ENCODE results near the gene UGT2B15. TPM values are rescaled to one million over a fixed set of nuclear protein-coding genes. Genes with fewer than 3 reads are reported as not detected.
"Not testable (repeated sequence)": the region's sequence is repeated elsewhere in the genome, so short reads cannot be mapped to it uniquely, and the experiment has no call there.

UGT2B15 gene
- total RNA-seq, 1 donor from 2014 or later = not detected

DNA sequence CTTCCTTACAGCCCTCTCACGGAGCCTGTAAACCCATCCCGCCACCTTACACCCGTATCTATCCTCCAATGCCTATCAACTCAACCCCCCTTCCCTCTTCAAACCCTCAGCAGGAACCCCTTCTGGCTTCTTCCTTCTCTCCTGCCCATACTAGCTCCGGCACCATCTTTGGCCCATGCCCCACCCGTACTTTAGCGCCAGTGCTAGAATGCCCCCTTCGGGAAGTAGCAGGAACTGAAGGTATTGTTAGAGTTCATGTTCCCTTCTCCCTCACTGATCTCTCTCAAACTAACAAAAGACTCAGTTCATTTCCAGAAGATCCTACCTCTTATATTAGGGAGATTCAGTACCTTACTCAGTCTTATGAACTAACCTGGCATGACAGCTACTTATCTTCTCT is 2.7 kb upstream of the UGT2B15 start:
- DNase-seq (ENCODE audit: low spot score) = no peak
- no peaks in the 10 kb centered on the region for H3K4me1 Mint-ChIP-seq (ENCODE audit: low read depth)
- H3K27me3 Mint-ChIP-seq (ENCODE audit: low read depth) = peaks cover 3% of the 10 kb centered on the region
- TF ChIP-seq, protein P1, sequence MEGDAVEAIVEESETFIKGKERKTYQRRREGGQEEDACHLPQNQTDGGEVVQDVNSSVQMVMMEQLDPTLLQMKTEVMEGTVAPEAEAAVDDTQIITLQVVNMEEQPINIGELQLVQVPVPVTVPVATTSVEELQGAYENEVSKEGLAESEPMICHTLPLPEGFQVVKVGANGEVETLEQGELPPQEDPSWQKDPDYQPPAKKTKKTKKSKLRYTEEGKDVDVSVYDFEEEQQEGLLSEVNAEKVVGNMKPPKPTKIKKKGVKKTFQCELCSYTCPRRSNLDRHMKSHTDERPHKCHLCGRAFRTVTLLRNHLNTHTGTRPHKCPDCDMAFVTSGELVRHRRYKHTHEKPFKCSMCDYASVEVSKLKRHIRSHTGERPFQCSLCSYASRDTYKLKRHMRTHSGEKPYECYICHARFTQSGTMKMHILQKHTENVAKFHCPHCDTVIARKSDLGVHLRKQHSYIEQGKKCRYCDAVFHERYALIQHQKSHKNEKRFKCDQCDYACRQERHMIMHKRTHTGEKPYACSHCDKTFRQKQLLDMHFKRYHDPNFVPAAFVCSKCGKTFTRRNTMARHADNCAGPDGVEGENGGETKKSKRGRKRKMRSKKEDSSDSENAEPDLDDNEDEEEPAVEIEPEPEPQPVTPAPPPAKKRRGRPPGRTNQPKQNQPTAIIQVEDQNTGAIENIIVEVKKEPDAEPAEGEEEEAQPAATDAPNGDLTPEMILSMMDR (IDR thresholded peaks at IDR 0.05) = no peak
- H3K9me3 Mint-ChIP-seq (ENCODE audit: low read depth) = peaks cover 18% of the 10 kb centered on the region
- no peaks in the 10 kb centered on the region for H3K36me3 Mint-ChIP-seq (ENCODE audit: low read depth)
- H3K4me3 Mint-ChIP-seq (ENCODE audit: unreplicated experiment) = no peak overlapping the region
- H3K27ac Mint-ChIP-seq (ENCODE audit: unreplicated experiment) = no peak overlapping the region

DNA sequence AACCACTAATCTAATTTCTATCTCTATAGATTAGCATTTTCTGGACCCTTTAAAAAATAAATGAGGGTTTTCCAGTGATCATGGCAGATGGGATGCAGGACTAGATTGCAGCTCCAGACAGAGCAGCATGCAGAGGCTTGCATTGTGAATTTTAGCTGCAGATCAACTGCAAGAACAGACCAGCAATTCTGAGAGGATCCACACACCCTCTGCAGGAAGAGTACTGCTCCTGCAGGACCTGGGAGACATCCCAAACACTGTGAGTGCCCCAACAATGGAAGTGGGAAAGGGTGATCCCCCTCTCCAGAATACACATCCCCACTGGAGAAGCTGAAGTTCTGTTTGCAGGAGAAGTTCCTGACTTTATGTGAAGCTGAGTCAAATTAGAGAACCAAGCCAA is 765 bp upstream of the UGT2B15 start:
- H3K36me3 Mint-ChIP-seq (ENCODE audit: low read depth); H3K27me3 Mint-ChIP-seq (ENCODE audit: low read depth); DNase-seq (ENCODE audit: low spot score); H3K4me1 Mint-ChIP-seq (ENCODE audit: low read depth); H3K4me3 Mint-ChIP-seq (ENCODE audit: unreplicated experiment); H3K27ac Mint-ChIP-seq (ENCODE audit: unreplicated experiment): not testable (repeated sequence)
- H3K9me3 Mint-ChIP-seq (ENCODE audit: low read depth) = peaks cover 16% of the 10 kb centered on the region

GRCh38 chr4:68668537-68669163 is 1.8 kb downstream of the UGT2B15 start:
- H3K4me3 Mint-ChIP-seq (ENCODE audit: unreplicated experiment); H3K27ac Mint-ChIP-seq (ENCODE audit: unreplicated experiment); H3K27me3 Mint-ChIP-seq (ENCODE audit: low read depth); DNase-seq (ENCODE audit: low spot score); H3K9me3 Mint-ChIP-seq (ENCODE audit: low read depth); H3K4me1 Mint-ChIP-seq (ENCODE audit: low read depth); H3K36me3 Mint-ChIP-seq (ENCODE audit: low read depth): not testable (repeated sequence)

DNA sequence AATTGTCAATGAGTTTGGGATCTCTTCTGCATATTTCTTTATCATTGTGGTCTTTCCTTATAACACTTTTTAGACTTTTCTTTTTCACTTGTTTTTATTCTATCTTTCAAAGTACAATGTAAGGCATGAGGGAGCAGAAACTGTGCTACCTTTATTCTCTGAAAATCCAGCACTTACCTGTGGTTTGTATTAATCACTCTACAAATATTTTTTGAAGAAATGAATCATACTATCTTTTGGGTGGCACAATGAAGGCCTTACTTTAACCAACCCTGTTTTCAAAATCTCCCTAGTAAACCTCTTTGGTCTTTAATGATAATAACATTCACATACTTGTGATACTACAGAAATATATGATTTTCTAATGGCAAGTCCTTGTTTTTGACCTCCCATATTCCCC is 2.9 kb downstream of the UGT2B15 start:
- not testable (repeated sequence) for H3K4me1 Mint-ChIP-seq (ENCODE audit: low read depth); H3K36me3 Mint-ChIP-seq (ENCODE audit: low read depth); H3K27me3 Mint-ChIP-seq (ENCODE audit: low read depth); DNase-seq (ENCODE audit: low spot score); H3K4me3 Mint-ChIP-seq (ENCODE audit: unreplicated experiment); H3K27ac Mint-ChIP-seq (ENCODE audit: unreplicated experiment); H3K9me3 Mint-ChIP-seq (ENCODE audit: low read depth)

- not testable (repeated sequence) for DNase-seq (ENCODE audit: low spot score); H3K9me3 Mint-ChIP-seq (ENCODE audit: low read depth); H3K27ac Mint-ChIP-seq (ENCODE audit: unreplicated experiment); H3K36me3 Mint-ChIP-seq (ENCODE audit: low read depth); H3K4me1 Mint-ChIP-seq (ENCODE audit: low read depth); H3K27me3 Mint-ChIP-seq (ENCODE audit: low read depth); H3K4me3 Mint-ChIP-seq (ENCODE audit: unreplicated experiment)
These were observed 5.7 kb downstream of the UGT2B15 start for GRCh38 chr4:68664721-68665120.

DNA sequence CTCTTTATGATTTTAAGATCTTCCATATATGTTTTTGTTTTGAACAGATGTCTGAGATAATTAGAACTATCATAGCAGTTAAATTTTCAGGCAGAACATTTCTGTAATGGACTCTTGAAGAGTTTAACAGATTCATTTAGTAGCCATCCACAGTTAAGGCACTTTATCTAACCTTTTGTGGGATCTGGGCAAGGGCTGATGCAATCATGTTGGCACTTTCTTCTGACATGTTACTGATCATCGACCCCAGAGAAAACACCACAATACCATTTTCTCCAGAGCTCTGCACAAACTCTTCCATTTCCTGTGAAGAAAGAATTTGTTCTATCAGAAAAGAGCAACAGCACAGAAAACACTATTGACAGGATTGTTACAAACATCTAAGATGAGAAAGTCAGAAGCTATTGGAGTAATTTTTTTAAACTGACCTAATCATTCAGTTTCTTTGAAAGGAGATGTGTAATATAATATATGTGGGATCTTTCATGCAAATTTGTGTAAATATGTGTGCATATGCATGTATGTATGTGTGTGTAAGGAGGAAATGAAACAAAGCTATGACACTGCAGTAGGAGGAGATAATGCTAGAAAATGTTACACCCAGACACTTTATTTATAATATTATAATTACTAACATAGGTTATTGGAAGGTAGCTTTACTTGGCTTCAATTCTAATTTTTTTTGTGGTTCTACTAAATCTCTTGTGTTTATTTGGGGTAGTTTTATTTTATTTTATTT is 7.4 kb downstream of the UGT2B15 start:
- not testable (repeated sequence) for H3K4me3 Mint-ChIP-seq (ENCODE audit: unreplicated experiment); H3K27me3 Mint-ChIP-seq (ENCODE audit: low read depth); H3K4me1 Mint-ChIP-seq (ENCODE audit: low read depth); DNase-seq (ENCODE audit: low spot score); H3K27ac Mint-ChIP-seq (ENCODE audit: unreplicated experiment); H3K9me3 Mint-ChIP-seq (ENCODE audit: low read depth); H3K36me3 Mint-ChIP-seq (ENCODE audit: low read depth)

GRCh38 chr4:68658672-68659071 is 11.8 kb downstream of the UGT2B15 start:
- H3K36me3 Mint-ChIP-seq (ENCODE audit: low read depth) = no peaks in the 10 kb centered on the region
- no peaks in the 10 kb centered on the region for H3K9me3 Mint-ChIP-seq (ENCODE audit: low read depth)
- H3K4me1 Mint-ChIP-seq (ENCODE audit: low read depth) = peaks cover 4% of the 10 kb centered on the region
- H3K27me3 Mint-ChIP-seq (ENCODE audit: low read depth) = peaks cover 7% of the 10 kb centered on the region
- H3K4me3 Mint-ChIP-seq (ENCODE audit: unreplicated experiment) = no peak overlapping the region
- TF ChIP-seq, protein P1 (IDR thresholded peaks at IDR 0.05) = no peak
- DNase-seq (ENCODE audit: low spot score) = no peak
- H3K27ac Mint-ChIP-seq (ENCODE audit: unreplicated experiment) = no peak overlapping the region

GRCh38 chr4:68657022-68657594 is 13.3 kb downstream of the UGT2B15 start:
- not testable (repeated sequence) for H3K4me3 Mint-ChIP-seq (ENCODE audit: unreplicated experiment); H3K9me3 Mint-ChIP-seq (ENCODE audit: low read depth); H3K27me3 Mint-ChIP-seq (ENCODE audit: low read depth); H3K36me3 Mint-ChIP-seq (ENCODE audit: low read depth); H3K27ac Mint-ChIP-seq (ENCODE audit: unreplicated experiment); H3K4me1 Mint-ChIP-seq (ENCODE audit: low read depth); DNase-seq (ENCODE audit: low spot score)

GRCh38 chr4:68656445-68656973 is 13.9 kb downstream of the UGT2B15 start:
- H3K4me3 Mint-ChIP-seq (ENCODE audit: unreplicated experiment); H3K36me3 Mint-ChIP-seq (ENCODE audit: low read depth); H3K9me3 Mint-ChIP-seq (ENCODE audit: low read depth); H3K27ac Mint-ChIP-seq (ENCODE audit: unreplicated experiment); H3K27me3 Mint-ChIP-seq (ENCODE audit: low read depth); H3K4me1 Mint-ChIP-seq (ENCODE audit: low read depth); DNase-seq (ENCODE audit: low spot score): not testable (repeated sequence)
